Activated T-helper 2 cell treated with anti-CD3 and anti-CD28 coated beads, Interferon-gamma antibody, Interleukin-2, Interleukin-4, amounts not matched to agents 10 μg/mL and 5 μg/mL and 100 μg/mL, durations not matched to agents 14 hours and 24 hours and 36 hours (primary cell): Measurements from ENCODE around the gene CEP97. TPM values are rescaled to one million over a fixed set of nuclear protein-coding genes. Genes with fewer than 3 reads are reported as not detected.
"Not testable (repeated sequence)": the region's sequence is repeated elsewhere in the genome, so short reads cannot be mapped to it uniquely, and the experiment has no call there.

ENCODE experiments used
- DNase-seq: peaks from one replicate; pipeline ENCODE4 v3.0.0; 2021; ENCODE audit warnings: low spot score
- H3K27ac Mint-ChIP-seq: one replicate; pipeline ENCODE4 v1.8.0; 2021; ENCODE audit warnings: mixed read lengths
- H3K27me3 Mint-ChIP-seq: one replicate; pipeline ENCODE4 v1.8.0; 2021; ENCODE audit warnings: low read depth, mixed read lengths
- H3K36me3 Mint-ChIP-seq: one replicate; pipeline ENCODE4 v1.8.0; 2021; ENCODE audit warnings: low read depth, mixed read lengths
- H3K4me1 Mint-ChIP-seq: one replicate; pipeline ENCODE4 v1.8.0; 2021; ENCODE audit warnings: low read depth, mixed read lengths
- H3K4me3 Mint-ChIP-seq: one replicate; pipeline ENCODE4 v1.8.0; 2021; ENCODE audit warnings: low read depth, mild to moderate bottlenecking, moderate library complexity, mixed read lengths
- H3K9me3 Mint-ChIP-seq: one replicate; pipeline ENCODE4 v1.8.0; 2021; ENCODE audit warnings: mixed read lengths
- intact Hi-C: fragments of 100-400 bp; cut with micrococcal nuclease; formaldehyde crosslinking; loops from one replicate; pipeline ENCODE4 v1.15.1; 2023
- total RNA-seq: library from RNA; stranded (reverse); gene quantifications from 2 replicates; pipeline ENCODE4 v1.2.3, GENCODE V29; 2022

CEP97 gene
- total RNA-seq, 1 donor from 2014 or later: 26.1 TPM

GRCh38 chr3:101687142-101687931 lies 37.1 kb upstream of the CEP97 start:
- peaks cover 25% of the 10 kb centered on the region for H3K4me1 Mint-ChIP-seq
- intact Hi-C loops: loop anchor here (2.0 to 10.0 kb wide), 3 partner anchors 91 to 1423 kb away; partner anchors contain the start of genes NXPE3 and TBC1D23
- H3K36me3 Mint-ChIP-seq: peaks cover 40% of the 10 kb centered on the region
- DNase-seq: no peak
- H3K27ac Mint-ChIP-seq: peak overlapping the region; percentile 98
- peak overlapping the region; percentile 99 for H3K4me3 Mint-ChIP-seq
- H3K27me3 Mint-ChIP-seq: no peaks in the 10 kb centered on the region
- H3K9me3 Mint-ChIP-seq: no peaks in the 10 kb centered on the region

DNA sequence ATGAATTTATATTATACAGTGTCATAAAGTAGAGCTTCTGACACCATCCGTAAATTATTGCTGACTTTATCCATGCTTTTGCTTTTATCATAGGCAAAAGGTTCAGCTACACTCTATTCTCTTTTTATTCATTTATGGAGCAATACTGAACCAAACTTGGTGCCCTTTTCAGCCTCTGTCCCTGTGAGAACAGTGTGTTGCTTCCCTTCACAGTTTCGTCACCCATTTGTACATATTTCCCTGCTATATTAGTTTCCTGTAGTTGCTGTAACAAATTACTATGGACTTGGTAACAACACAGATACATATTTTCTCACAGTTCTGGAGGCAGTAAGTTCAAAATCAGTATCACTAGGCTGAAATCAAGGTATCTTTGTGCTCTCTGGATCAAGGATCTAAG lies 35.1 kb upstream of the CEP97 start:
- no peaks in the 10 kb centered on the region for H3K9me3 Mint-ChIP-seq
- H3K27ac Mint-ChIP-seq: no peak overlapping the region
- no peaks in the 10 kb centered on the region for H3K27me3 Mint-ChIP-seq
- H3K4me3 Mint-ChIP-seq: no peak overlapping the region
- DNase-seq: no peak
- intact Hi-C loops: loop anchor here (10.0 kb wide), 2 partner anchors 406 to 1424 kb away; partner anchors contain the start of gene TBC1D23
- peaks cover 23% of the 10 kb centered on the region for H3K36me3 Mint-ChIP-seq
- H3K4me1 Mint-ChIP-seq: peaks cover 22% of the 10 kb centered on the region

- no peak overlapping the region for H3K4me3 Mint-ChIP-seq
- peak overlapping the region; percentile 46 for H3K27ac Mint-ChIP-seq
- H3K9me3 Mint-ChIP-seq: no peaks in the 10 kb centered on the region
- intact Hi-C loops: no loop called here
- DNase-seq: no peak
- H3K4me1 Mint-ChIP-seq: peaks cover 16% of the 10 kb centered on the region
- peaks cover 6% of the 10 kb centered on the region for H3K36me3 Mint-ChIP-seq
- H3K27me3 Mint-ChIP-seq: no peaks in the 10 kb centered on the region
Measured at GRCh38 chr3:101690972-101691371, 33.4 kb upstream of the CEP97 start.

- intact Hi-C loops, H3K4me3 Mint-ChIP-seq, H3K9me3 Mint-ChIP-seq: not testable (repeated sequence)
Measured at GRCh38 chr3:101691685-101692671, 32.4 kb upstream of the CEP97 start.

GRCh38 chr3:101693540-101693939 lies 30.9 kb upstream of the CEP97 start:
- H3K4me1 Mint-ChIP-seq, intact Hi-C loops, H3K4me3 Mint-ChIP-seq, H3K27ac Mint-ChIP-seq, H3K36me3 Mint-ChIP-seq, DNase-seq, H3K27me3 Mint-ChIP-seq, H3K9me3 Mint-ChIP-seq: not testable (repeated sequence)

More at GRCh38 chr3:101691685-101692671, 32.4 kb upstream of the CEP97 start:
- H3K4me1 Mint-ChIP-seq: peaks cover 15% of the 10 kb centered on the region
- H3K27ac Mint-ChIP-seq, H3K36me3 Mint-ChIP-seq, DNase-seq, H3K27me3 Mint-ChIP-seq: not testable (repeated sequence)

DNA sequence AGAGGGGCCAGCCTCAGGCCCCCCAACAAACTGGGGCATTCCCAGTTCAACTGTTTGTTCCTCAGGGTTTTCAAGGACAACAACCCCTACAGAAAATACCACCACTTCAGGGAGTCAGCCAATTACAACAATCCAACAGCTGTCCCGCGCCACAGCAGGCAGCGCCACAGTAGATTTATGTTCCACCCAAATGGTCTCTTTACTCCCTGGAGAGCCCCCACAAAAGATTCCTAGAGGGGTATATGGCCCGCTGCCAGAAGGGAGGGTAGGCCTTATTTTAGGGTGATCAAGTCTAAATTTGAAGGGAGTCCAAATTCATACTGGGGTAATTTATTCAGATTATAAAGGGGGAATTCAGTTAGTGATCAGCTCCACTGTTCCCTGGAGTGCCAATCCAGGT lies 29.6 kb upstream of the CEP97 start:
- not testable (repeated sequence) for H3K27me3 Mint-ChIP-seq, H3K4me3 Mint-ChIP-seq, DNase-seq, H3K4me1 Mint-ChIP-seq, H3K36me3 Mint-ChIP-seq, H3K9me3 Mint-ChIP-seq, H3K27ac Mint-ChIP-seq
- intact Hi-C loops: loop anchor here (5.0 kb wide), 1 partner anchor 107 kb away; no protein-coding TSS in a partner anchor

GRCh38 chr3:101695779-101696372 lies 28.5 kb upstream of the CEP97 start:
- intact Hi-C loops: loop anchor here (5.0 kb wide), 1 partner anchor 106 kb away; no protein-coding TSS in a partner anchor

GRCh38 chr3:101701696-101702634 lies 22.4 kb upstream of the CEP97 start:
- Mint-ChIP-seq H3K36me3 (no peaks in the 10 kb centered on the region), H3K4me1 (no peaks in the 10 kb centered on the region), H3K9me3 (no peaks in the 10 kb centered on the region), H3K27me3 (peaks cover 2% of the 10 kb centered on the region), H3K27ac (no peak overlapping the region), H3K4me3 (no peak overlapping the region)
- intact Hi-C loops: no loop called here
- DNase-seq: no peak

More at GRCh38 chr3:101695779-101696372, 28.5 kb upstream of the CEP97 start:
- H3K4me3 Mint-ChIP-seq: no peak overlapping the region
- H3K27ac Mint-ChIP-seq: no peak overlapping the region
- peaks cover 3% of the 10 kb centered on the region for H3K4me1 Mint-ChIP-seq
- H3K36me3 Mint-ChIP-seq: no peaks in the 10 kb centered on the region
- H3K9me3 Mint-ChIP-seq: no peaks in the 10 kb centered on the region
- no peak for DNase-seq
- no peaks in the 10 kb centered on the region for H3K27me3 Mint-ChIP-seq

DNA sequence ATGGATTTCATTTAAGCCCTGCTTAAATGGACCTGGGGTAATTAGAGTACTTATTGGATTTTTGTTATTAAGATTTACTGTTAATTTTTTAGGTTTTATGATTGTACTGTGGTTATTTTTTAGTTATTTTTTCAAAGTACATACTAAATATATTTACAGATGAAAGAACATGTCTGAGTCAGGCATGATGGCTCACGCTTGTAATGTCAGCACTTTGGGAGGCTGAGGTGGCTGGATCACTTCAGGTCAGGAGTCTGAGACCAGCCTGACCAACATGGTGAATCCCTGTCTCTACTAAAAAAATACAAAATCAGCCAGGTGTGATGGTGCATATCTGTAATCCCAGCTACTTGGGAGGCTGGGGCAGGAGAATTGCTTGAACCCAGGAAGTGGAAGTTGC lies 21.7 kb upstream of the CEP97 start:
- Mint-ChIP-seq H3K27me3 (peaks cover 2% of the 10 kb centered on the region), H3K4me1 (no peaks in the 10 kb centered on the region), H3K9me3 (no peaks in the 10 kb centered on the region), H3K27ac (no peak overlapping the region), H3K36me3 (no peaks in the 10 kb centered on the region), H3K4me3 (no peak overlapping the region)
- DNase-seq: no peak
- intact Hi-C loops: no loop called here

DNA sequence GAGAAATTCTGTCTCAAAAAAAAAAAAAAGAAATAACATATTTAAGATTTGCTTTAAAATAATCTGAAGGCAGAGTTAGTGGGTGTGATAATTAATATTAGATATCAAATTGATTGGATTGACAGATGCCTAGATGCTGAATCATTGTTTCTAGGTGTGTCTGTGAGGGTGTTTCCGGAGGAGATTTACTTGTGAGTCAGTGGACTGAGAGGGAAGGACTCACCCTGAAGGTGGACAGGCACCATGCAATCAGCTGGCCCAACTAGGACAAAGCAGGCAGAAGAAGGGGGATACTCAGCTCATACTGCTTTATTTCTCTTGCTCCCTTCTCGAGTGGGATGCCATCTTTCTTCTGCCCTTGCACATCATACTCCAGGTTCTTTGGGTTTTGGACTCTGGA lies 21.2 kb upstream of the CEP97 start:
- Mint-ChIP-seq H3K4me3 (no peak overlapping the region), H3K27me3 (peaks cover 4% of the 10 kb centered on the region), H3K27ac (no peak overlapping the region), H3K36me3 (no peaks in the 10 kb centered on the region), H3K4me1 (no peaks in the 10 kb centered on the region), H3K9me3 (no peaks in the 10 kb centered on the region)
- no peak for DNase-seq
- intact Hi-C loops: no loop called here

DNA sequence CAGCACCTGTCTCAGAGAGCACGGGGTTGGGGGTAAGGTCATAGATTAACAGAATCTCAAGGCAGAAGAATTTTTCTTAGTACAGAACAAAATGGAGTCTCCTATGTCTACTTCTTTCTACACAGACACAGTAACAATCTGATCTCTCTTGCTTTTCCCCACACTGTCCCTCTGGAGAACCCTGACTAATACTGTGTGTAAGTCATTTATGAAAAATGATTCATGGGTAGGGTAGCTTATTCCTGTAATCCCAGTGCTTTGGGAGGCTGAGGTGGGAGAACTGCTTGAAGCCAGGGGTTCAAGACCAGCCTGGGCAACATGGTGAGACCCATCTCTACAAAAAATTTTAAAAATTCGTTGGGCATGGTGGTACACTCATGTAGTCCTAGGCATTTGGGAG lies 19.8 kb upstream of the CEP97 start:
- H3K27ac Mint-ChIP-seq, DNase-seq, H3K4me3 Mint-ChIP-seq, H3K27me3 Mint-ChIP-seq, intact Hi-C loops, H3K36me3 Mint-ChIP-seq, H3K4me1 Mint-ChIP-seq, H3K9me3 Mint-ChIP-seq: not testable (repeated sequence)

- no peak for DNase-seq
- Mint-ChIP-seq H3K27ac (no peak overlapping the region), H3K4me1 (peaks cover 2% of the 10 kb centered on the region), H3K9me3 (no peaks in the 10 kb centered on the region), H3K36me3 (no peaks in the 10 kb centered on the region), H3K27me3 (peaks cover 2% of the 10 kb centered on the region), H3K4me3 (no peak overlapping the region)
- intact Hi-C loops: no loop called here
Measured at GRCh38 chr3:101709126-101709525, 15.3 kb upstream of the CEP97 start.
